HG03039 (cell line): ENCODE data around the gene C6.

Experiments
- ATAC-seq: cut with Tn5 transposase; IDR thresholded peaks from one replicate; pipeline ENCODE4 v1.9.1; 2021; ENCODE audit warnings: mild to moderate bottlenecking, moderate library complexity; ENCODE audit not compliant: unreplicated experiment

Gene C6

DNA sequence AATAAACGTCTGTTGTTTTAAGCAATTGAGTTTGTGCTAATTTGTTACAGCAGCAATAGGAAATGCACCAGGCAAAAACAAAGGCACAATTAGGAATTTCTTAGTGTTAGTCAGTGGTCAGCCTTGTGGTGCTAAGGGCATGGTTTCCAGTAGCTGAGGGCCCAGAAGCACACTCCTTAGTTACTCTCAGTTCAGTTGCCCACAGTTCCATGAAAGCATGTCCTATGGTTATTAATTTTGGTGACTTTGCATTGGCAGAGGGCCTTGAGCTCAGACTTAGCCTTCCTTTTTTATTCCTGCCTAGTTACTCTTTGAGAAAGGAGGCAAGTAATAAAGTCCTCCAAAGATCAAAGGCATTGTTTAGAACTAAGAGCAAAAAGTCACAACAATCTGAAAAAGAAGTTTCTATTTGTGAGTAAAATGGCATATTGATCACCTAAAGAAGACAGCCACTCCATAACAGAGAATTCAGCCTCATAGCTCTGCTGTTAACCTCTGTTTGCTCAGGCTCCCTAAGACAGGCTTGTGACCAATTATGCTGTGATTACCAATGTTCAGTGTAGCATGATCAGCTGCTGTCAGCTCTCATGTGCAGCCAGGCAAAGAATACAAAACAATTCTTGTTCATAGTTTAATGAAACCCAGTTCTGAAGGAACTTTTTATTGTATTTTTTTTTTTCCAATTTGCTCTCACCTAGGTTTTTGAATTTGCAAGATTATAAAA, 85.2 kb downstream of the C6 start:
- no peak for ATAC-seq

DNA sequence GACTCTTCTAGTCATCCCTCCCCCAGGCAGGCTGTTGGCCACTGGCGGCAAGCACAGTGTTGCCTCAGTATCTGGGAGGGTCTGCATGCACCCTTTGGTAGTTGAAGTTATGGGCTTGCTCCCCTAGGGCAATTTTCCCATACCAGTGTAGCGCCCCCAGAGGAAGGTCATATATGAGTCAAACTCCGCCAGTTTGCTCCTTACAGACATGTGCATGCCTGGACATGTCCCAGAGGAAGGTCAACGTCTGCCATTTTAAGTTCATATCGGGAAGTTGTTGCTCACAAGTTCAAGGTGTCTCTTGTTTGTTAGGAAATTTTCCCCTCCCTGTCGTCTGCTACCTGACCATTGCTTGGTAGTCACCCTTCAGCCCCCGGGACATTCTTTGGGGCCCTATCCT, 90.9 kb downstream of the C6 start:
- ATAC-seq: no peak

DNA sequence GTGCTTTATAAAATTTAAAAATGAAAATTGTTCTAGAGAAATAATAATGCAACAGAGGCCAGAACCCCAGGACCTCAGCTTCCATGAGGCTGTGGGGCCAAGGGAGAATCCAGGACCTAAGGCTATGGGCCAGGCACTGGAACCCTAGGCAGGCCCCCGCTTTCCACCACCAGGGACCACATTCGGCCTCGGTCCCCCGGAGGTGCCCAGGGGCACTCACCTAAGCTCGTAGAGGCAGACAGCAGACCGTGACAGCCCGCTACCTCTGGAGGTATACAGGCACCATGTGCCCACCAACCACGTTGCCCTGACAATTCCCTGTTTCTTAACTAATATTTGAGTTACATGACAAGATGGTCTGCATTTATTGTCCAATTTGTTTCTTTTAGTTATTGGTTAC, 92.7 kb downstream of the C6 start:
- no peak for ATAC-seq

DNA sequence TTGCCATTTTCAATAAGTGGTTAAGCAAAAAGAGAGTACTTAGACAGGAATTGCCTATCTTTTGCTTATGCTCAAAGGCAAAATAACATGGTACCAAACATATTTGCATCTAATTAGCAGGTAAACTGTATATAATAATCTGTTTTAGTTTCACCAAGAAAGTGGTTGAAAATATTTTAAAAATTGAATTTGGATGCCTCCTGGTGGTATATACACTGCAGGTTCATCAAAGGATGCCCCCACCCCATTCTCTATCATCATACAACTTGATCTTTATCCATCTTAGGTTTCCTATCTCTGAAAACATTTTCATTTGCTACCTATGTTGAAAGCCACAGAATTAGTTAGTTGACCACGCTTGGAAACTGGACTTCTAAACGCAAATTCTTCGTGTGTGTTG, 95.2 kb downstream of the C6 start:
- ATAC-seq: no peak

- ATAC-seq: no peak
Observed at GRCh38 chr5:41115281-41115680, 98.1 kb downstream of the C6 start.

- no peak for ATAC-seq
Observed at GRCh38 chr5:41112486-41113455, 100.6 kb downstream of the C6 start.

DNA sequence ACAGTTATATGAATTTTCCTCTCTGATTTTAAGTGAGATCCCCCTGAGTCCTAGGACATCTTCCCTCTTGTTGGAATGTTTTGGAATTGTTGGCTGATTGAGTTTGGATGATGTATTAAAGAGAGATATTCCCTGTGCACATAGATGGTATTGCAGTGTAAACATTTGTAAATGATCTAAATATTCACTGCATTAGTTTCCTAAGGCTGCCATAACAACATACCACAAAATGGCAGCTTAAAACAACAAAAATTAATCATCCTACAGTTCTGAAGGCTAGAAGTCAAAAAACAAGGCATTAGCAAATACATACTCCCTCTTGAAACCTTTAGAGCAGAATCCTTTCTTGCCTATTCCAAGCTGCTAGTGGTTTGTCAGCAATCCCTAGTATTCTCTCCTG, 104.1 kb downstream of the C6 start:
- ATAC-seq: no peak

GRCh38 chr5:41102341-41102740, 111.0 kb downstream of the C6 start:
- ATAC-seq: no peak

- no peak for ATAC-seq
Observed at GRCh38 chr5:41097642-41098041, 115.7 kb downstream of the C6 start.

- ATAC-seq: no peak
Observed at GRCh38 chr5:41095324-41096101, 117.8 kb downstream of the C6 start.

GRCh38 chr5:41094871-41095270, 118.5 kb downstream of the C6 start:
- no peak for ATAC-seq

DNA sequence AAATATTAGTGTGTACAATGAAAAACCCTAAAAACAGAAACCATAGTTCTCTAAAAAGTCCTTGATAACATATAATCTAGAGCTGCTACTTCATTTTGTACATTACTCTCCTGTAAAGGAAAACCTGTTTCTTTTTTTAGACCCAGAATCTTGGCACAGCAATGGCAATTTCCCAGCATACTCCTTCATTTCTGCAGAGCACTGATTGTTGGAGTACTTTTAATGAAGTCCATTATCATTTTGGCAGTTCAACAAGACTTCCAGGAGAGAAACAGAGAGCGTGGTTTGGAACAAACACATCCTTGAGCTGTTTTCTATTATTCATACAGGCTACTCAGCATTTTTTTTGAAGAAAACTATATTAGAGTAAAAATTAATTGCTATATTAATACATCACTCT, 119.5 kb downstream of the C6 start:
- no peak for ATAC-seq
